RPMI7951 (cell line): ENCODE measurements around the gene RNPEP. TPM values are rescaled to one million over a fixed set of nuclear protein-coding genes. Genes with fewer than 3 reads are reported as not detected.
"Not testable (repeated sequence)": the region's sequence is repeated elsewhere in the genome, so short reads cannot be mapped to it uniquely, and the experiment has no call there.

Experiments used
- DNase-seq: peaks from one replicate; pipeline ENCODE4 v3.0.0-alpha.2; 2012; ENCODE audit warnings: low read depth
- total RNA-seq: library from RNA; depleted of rRNA; stranded (reverse); fragments of >200 nt; shearing (Covaris generic); gene quantifications from 2 replicates; pipeline ENCODE4 v1.2.3, GENCODE V29; 2014; rRNA removed

The RNPEP gene
- total RNA-seq, 1 experiment from 2014 or later: 46.6 TPM

DNA sequence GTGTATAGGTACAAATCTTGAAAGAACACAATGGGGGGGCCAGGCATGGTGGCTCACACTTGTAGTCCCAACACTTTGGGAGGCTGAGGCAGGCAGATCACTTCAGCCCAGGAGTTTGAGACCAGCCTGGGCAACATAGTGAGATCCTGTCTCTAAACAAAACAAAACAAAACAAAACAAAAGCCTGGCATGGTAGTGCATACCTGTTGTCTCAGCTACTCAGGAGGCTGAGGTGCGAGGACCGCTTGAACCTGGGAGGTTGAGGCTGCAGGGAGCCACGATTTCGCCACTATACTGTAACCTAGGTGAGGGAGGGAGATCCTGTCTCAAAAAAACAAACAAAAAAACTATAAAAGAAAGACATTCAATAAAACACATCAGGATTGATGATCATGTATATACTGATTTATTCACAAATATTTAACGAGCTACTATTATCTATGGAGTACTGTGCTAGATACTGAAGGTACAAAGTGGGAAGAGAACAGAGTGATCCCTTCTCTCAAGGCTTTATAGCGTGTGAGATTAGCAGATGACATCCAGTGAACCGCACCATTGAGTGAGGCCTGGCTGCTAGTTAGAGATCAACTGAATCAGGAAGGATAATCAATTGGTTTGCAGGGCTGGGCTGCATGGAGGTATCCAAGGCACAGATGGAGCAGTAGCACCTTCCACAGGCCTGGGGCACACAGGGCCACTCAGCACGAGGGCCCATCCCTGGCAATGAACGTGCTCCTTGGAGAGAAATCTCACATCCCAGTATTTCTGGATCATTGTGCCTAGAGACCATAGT, 54.3 kb downstream of the RNPEP start:
- no peak for DNase-seq

DNA sequence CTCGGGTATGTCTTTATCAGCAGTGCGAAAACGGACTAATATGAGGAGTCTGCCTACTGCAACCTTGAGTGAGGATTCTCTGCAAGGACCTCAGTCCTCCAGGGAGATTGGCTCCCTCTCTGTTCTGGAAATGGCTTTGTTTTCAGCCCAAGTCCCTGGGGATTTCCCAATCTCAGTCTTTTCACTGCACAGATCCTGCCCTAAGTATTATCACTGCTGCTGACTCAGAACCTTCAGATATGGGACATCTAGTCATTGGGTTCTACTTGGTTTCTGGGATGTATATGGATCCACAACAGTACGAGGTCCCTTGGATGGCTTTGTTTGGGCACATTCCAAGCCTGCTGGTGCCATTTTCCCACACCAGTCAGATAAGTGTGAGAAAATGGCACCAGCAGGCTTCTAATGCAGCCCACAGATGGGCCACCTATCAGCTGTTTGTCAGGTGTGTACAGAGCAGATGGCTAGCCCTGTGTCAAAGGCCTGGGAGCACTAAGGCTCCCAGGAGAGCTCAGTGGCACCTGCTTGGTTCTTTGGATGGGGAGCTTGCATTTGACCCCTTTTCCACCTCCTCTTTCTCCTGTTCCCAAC, 55.4 kb downstream of the RNPEP start:
- DNase-seq: no peak

DNA sequence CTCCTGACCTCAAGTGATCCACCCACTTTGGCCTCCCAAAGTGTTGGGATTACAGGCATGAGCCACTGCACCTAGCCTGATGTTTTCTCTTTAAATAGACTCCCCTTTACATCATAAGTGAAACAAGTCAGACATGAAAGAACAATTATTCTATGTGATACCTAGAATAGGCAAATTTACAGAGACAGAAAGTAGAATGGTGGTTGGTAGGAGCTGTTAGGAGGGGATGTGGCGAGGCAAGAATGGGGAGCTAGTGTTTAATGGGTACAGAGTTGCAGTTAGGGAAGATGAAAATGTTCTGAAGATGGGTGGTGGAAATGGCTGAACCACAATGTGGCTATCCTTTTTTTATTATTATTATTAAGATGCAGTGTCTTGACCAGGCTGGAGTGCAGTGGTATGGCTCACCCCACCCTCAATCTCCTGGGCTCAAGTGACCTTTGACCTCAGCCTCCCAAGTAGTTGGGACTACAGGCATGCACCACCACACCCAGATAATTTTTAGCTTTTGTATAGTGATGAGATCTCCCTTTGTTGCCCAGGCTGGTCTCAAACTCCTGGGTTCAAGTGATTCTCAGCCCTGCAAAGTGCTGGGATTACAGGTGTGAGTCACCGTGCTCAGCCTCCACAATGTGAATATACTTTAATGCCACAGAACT, 56.4 kb downstream of the RNPEP start:
- no peak for DNase-seq

DNA sequence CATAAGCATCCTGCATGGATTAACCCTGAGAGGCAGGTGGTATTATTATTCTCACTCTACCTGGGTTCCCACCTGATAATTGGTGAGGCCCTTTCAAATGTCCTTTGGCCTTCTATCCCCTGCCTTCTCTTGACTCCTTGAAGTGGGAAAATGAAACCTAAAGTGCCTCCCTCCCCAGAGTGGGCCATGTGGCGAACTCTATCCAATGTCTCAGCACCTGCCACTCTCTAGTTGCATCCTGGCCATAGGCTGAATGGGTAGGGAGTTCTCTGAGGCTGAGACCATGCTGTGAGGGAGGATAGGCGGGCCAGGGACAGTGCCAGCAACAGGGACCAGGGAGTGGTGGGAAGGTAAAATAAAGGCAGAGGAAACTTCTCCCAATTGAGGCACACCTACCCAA, 63.3 kb downstream of the RNPEP start:
- DNase-seq: no peak

DNA sequence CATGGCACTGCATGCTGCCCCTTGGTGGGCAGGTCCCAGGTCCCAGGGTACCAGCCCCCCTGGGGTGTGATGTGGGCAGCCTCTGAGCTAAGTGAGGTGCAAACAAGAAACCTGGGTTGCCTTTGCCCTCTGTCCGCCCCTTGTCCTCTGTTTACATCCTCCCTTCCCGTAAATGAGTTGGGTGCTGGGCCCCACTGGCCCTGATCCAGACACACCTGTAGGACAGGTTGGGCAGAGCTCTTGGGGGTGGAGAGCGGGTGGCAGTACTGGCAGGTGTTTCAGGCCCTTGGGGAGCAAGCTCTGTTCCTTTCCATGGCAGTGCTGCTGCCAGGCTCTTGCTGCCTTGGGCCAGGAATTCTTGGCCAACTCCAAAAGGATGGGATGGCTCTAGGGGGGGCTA, 63.8 kb downstream of the RNPEP start:
- no peak for DNase-seq

DNA sequence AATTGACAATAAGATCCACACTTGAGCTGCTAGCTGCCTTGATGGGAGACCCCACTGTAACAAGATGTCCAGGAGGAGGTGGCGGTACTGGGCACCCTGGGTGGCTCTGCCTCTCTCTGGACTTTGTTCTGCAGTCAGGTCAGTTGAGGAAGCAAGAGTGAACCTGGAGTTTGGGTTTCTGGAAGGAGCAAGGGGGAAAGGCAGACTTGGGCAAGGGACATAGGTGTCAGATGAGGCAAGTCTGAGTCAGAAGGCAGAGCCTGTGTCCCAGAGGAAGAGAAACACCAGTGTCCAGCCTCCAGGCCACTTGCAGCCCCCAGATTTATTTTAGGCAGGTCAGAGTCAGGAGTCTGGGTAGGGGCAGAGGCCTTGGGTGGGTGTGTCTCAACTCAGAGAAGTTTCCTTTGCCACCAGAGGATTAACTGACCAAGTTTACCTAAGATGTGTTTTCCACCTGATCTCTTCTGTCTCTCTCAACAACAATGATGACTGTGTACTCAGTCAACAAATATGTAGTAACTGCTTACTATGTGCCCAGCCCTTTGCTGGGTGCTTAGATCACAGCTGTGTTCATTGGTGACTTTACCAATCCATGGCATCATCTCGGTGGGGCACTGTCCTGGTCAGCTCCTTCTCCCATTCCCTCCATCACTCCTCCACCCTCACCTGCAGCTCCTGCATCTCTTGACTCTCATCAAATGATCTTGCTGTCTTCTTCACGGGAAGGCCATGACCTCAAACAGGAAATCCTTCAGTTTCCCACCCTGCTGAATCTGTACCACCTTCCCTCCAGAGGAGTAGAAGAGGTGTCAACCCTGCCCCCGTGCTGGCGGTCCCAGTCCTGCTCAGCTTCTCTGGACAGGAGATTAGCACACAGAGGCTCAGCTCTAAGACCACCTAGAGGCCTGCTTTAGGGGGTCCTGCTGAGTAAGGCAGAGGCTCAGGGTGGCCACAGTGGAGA, 64.6 kb downstream of the RNPEP start:
- DNase-seq: no peak

DNA sequence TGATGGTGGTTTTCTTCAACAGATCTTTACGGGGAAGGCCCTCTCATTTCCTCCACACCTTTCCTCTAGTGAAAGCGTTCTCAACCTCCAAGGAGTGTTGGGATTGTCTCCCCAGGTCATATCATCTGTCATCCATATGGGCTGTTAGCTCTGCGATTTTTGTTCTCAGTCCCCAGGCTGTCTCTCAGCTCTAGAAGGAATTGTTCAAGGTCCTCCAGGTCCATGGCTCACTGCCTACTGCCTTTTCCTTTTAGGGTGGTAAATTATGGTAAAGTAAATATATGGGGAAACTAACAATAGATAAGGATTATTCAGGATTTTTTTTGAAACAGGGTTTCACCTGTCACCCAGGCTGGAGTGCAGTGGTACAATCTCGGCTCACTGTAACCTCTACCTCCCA, 65.5 kb downstream of the RNPEP start:
- no peak for DNase-seq

DNA sequence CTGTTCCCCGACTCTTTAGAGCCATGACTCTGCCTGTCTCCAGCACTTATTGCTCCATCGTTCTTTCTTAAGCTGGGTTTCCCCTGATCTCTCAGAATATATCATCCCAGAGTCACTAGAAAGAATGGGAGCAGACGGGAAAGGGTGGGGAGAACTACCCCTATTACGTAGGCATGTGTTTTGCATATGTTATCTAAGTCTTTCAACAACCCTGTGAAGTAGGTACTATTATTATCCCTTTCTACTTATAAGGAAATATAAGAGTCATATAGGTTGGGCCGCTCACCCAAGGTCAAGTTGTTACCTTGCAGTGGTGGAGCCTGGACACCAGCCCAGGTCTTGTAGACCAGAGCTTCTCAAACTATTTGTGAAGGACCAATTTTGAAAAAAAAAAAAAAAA, 66.7 kb downstream of the RNPEP start:
- no peak for DNase-seq

DNA sequence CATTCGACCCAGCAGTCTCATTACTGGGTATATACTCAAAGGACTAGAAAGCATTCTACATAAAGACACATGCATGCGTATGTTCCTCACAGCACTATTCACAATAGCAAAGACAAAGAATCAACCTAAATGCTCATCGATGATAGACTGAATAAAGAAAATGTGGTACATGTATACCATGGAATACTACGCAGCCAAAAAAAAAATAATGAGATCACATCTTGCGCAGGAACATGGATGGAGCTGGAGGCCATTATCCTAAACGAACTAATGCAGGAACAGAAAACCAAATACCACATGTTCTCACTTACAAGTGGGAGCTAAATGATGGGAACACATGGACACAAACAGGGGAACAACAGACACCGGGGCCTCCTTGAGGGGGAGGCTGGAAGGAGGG, 71.6 kb downstream of the RNPEP start:
- DNase-seq: no peak

DNA sequence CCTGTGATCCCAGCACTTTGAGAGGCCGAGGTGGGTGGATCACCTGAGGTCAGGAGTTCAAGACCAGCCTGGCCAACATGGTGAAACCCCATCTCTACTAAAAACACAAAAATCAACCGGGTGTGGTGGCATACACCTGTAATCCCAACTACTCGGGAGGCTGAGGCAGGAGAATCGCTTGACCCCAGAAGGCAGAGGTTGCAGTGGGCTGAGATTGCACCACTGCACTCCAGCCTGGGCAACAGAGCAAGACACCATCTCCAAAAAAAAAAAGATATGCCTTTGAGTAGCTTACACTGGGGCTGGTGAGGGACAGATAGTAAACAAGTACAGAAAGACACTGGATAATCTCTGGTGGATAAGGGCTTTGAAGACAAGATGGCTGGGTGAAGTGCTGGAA, 72.2 kb downstream of the RNPEP start:
- not testable (repeated sequence) for DNase-seq

Other genes with a start within 250 kb of the RNPEP start
- 16.7 and 22.9 TPM in 2 replicates for gene IPO9, start 153.5 kb upstream of the RNPEP start, total RNA-seq
- 22.3 and 30.4 TPM in 2 replicates for gene SHISA4, start 93.8 kb upstream of the RNPEP start, total RNA-seq
- gene LMOD1, start 36.1 kb upstream of the RNPEP start, total RNA-seq: 0.49 and 0.60 TPM in 2 replicates
- gene TIMM17A, start 27.1 kb upstream of the RNPEP start, total RNA-seq: 64.5 and 74.3 TPM in 2 replicates
- gene ELF3, start 27.9 kb downstream of the RNPEP start, total RNA-seq: not detected in 2 replicates
- not detected in 2 replicates for gene GPR37L1, start 140.3 kb downstream of the RNPEP start, total RNA-seq
- 15.7 and 18.9 TPM in 2 replicates for gene ARL8A, start 162.1 kb downstream of the RNPEP start, total RNA-seq
- gene PTPN7, start 178.0 kb downstream of the RNPEP start, total RNA-seq: not detected in 2 replicates
- gene LGR6, start 211.2 kb downstream of the RNPEP start, total RNA-seq: 30.3 and 33.4 TPM in 2 replicates